HG02610 (cell line): ENCODE results near the gene RFX4.
"Not testable (repeated sequence)": the region's sequence is repeated elsewhere in the genome, so short reads cannot be mapped to it uniquely, and the experiment has no call there.

Experiments
- ATAC-seq: cut with Tn5 transposase; IDR thresholded peaks from one replicate; pipeline ENCODE4 v1.9.1; 2021; ENCODE audit warnings: mild to moderate bottlenecking, moderate library complexity; ENCODE audit not compliant: unreplicated experiment

Gene RFX4

DNA sequence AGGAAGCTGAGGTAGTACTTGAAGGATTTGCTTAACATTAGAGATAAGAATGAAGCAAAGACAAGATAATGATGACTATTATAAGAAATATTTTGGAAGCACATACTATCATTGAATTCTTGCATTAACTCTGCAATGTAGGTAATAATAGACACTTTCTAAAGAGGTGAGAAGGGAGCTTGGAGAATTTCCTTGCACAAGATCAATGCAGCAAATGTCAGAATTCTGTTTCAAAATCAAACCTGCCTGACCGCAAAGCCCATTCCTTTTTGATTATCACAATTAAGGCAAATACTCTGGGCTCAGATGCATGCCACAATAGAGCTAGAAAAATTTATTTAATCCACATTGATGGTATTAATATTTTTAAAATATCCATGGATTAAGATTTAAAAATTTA, 141.3 kb downstream of the RFX4 start:
- ATAC-seq = no peak

DNA sequence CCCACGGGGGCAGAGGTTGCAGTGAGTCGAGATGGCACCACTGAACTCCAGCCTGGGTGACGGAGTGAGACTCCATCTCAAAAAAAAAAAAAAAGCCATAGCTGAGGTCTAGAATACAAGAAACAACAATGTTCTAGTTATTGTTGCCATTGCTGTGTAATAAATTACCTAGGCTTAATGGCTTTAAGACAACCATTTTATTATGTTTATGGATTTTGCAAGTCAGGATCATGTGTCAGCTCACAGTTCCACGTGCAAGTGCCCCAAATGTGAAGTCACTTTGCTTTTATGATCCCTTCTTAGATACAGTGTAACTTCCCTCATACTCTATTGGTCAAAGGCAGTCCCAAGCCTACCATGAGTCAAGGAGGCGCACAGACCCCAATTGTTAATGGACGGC, 142.1 kb downstream of the RFX4 start:
- no peak for ATAC-seq

DNA sequence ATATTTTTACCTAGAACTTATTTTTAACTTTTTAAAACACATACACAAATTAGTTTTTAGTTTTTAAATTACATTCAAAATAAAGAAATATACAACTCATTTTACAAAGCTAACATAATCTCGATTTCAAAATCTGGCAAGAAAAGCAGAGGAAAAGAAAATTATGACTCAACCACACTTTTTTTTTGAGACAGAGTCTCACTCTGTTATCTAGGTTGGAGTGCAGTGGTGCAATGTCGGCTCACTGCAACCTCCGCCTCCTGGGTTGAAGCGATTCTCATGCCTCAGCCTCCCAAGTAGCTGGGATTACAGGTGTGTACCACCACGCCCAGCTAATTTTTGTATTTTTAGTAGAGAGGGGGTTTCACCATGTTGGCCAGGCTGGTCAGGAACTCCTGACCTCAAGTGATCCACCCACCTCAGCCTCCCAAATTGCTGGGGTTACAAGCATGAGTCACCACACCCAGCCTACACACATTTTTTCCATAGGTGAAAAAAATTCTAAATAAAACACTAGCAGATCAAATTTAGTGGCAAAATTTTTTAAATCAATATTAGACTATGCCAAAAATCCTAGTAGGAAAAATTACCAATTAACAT, 143.9 kb downstream of the RFX4 start:
- not testable (repeated sequence) for ATAC-seq

DNA sequence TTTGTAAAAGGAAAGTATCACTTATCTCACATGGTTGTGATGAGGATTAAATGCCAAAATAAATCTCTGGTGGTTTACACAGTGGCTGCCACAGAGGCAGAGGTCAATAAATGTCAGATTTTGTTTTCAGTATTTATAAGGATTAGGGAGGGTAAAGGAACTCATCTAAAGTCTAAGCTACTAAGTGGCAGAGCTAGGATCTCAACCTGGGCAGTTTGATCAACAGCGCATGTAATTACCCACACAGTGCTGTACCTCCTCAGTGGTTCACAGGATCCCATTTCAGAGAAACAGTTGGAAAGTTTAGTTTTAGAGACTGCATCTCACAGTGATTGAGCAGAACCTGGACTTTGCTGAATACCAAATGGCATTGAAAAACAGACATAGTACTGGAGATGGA, 146.8 kb downstream of the RFX4 start:
- ATAC-seq = no peak

DNA sequence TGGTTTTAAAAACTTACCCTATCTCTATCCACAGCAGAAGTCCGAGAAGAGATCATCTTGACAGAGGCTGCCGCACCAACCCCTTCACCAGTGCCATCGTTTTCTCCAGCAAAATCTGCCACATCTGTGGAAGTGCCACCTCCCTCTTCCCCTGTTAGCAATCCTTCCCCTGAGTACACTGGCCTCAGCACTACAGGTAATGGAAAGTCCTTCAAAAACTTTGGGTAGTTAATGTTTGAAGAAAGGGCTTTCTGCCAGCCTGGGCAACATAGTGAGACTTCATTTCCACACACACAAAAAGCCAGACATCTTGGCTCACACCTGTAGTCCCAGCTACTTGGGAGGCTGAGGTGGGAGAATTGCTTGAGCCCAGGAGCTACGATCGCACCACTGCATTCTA, 150.1 kb downstream of the RFX4 start:
- ATAC-seq = no peak

DNA sequence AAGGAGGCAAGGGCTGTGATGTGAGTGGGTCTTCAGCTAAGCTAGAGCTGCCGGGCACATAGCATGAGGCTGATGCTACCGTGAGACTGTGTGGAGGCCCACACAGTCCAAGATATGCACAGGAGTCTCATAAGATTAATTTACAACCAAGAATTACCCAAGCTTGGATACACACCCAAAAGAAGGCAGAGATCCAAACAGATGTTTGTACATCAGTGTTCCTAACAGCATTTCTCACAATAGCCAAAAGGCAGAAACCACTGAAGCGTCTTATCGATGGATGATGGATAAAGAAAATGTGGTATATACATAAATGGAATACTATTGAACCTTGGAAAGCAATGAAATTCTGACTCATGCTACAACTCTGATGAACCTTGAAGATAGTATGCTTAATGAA, 150.9 kb downstream of the RFX4 start:
- no peak for ATAC-seq

DNA sequence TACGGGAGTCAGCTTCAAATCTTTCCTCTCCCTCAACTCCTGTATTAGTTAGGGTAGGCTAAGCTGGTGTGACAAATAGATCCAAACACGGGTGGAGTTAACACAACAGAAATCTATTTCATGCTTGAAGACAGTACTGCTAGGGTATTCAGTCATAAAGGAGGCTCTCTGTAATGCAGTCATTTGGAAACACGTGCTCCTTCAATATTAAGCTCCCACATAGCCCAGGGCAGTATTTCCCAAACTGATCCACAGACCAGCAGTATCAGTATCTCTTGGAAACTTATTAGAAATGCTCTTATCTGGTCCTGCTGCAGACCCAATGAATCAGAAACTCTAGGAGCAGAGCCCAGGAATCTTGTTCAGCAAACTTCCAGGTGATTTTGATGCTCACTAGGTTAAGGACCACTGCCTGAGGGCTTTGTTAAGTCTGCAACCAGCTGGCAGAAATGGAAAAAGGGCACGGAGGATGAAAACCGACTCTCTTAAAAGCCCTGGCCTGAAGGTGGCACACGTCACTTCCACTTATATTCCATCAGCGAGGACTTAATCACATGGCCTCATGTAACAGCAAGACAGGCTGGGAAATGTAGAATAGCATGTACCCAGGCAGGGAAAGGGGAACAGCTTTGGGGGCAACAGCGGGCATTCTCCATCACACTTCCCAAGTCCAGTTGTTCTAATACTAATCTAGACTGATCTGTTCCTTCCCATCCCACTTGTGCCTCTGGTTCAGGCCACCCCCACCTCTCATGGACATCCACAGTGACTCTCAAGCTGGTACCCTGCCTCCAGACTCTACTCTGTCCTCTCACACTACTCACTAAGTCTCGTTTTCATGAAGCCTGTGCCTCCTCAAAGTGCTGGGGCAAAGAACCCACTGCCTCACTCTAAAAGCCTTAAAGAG, 153.5 kb downstream of the RFX4 start:
- ATAC-seq = no peak

DNA sequence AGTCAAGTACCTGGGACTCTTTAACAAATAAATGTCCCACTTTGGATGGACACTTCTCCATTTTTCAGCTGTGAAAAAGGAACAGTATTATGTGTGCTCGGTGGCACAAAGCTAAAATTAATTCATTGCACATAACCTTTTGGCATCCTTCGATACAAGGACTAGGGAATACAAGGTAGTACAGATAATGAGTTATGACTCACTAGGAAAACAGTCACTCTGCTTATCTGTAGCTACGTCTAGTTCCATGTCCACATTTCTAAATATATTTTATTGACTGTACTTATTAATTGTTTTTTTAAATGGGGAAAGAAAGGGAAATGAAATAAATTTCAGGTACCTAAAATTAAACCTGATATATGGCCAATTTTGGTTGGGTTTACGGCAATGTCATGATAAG, 156.5 kb downstream of the RFX4 start:
- no peak for ATAC-seq

DNA sequence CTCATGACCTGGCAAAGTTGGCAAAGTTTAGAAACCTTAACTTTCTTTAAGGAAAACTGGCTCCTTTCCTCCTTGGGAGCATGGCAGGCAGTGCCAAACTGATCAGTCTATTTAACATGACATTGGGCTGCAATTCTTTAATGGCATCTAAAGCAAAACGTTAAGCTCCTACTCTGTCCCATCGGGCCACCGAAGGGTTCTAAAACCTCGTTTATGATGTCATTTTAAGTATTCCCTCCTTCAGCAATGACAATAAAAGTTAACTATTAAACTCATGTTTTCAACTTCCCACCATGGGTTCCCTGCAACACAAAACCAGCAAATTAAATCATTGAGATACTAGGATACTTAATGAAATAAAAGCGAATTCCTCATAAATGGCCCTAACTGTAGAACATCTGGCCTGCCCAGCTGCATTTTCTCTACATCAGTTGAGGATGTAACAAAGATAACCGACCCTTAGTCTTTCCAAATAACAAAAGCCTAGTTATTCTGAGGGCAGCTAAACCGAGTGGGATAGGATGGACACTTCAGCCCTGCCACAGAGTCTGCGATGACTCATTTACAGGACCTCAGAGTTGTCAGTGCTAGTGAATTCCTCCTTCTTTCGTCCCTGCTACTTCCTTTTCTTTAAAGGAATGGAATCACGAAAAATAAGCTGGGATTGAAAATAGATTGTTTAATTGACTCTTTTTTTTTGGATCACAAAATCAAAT, 157.2 kb downstream of the RFX4 start:
- no peak for ATAC-seq

DNA sequence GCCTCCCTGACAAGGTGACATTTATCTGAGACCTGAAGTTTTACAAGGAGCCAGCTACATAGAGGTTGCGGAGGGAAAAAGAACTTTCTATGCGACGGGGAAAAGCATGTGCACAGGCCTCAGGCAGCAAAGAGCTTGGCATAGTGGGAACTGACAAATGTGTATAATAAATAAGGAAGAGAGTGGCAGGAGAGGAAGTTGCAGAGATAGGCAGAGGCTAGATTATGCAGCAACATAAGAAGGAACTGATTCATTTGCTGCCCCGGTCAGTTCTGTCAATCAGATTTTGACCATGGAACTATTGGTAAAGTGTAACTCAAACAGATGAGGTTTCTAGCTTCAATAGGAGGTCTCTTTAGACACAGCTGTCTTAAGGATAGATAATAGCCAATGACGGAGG, 158.0 kb downstream of the RFX4 start:
- ATAC-seq = no peak

DNA sequence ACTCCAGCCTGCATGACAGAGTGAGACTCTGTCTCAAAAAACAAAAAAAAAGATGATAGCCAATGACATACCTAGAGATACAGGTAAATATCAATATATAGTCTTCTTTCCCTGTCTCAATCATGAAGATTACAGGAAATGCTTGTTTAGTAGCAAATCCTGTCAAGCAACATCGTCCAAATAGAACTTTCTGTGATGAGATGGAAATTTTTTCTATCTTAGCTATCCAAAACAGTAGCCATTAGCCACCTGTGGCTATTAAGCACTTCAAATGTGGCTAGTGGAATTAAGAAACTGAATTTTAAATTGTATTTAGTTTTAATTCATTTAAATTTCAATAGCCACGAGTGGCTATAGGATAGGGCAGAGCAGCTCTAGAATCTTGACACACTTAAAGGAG, 158.4 kb downstream of the RFX4 start:
- ATAC-seq = no peak

DNA sequence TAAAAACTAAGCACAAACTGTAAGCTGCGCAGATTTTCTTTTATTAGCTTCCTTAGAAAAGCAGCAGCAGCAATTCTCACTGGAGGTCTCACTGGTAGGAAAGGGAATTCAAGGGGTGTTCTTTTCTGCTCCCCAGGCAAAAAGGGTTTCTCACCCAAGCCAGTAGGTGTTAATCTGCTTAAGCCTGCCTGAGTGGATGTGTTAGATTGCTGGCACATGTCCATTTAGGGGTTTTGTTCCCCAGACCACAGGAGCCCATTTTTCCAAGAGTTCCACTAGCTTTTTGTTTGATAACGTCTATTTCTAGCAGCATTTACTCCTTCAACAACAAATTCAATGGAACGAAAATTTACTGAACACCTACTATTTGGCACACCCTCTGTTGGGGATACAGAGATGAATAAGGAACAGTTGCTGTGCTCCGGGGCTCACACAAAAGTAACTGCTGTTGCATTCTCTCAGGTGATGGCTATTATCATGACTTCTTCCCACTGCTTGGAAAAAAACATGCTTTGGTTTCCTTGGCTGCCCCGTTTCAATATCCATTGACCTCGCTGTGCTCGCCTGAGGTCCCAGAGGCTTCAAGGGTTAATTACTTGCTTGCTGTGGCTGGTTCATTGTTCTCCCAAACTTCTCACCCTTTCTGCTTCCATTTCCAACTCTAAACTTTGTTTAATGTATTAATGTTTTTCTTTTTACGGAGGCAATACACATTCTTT, 160.6 kb downstream of the RFX4 start:
- no peak for ATAC-seq

DNA sequence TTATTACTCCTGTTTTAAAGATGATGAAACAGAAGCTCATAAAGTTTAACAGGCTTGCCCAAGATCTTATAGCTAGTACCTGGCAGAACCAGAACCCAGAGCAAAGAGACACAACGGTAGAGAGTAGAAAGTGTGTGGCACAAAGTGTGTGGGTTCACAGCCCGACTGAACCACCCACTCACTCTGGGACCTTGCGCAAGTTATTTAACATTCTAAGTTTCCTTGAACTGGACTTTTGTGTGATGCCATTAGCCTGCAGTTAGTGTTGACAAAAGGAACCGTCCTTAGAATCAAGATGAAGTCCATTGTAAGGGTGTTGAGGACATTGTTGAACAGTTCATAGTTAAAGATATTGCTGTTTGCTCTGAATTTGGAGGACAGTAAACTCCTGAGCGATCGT, 161.8 kb downstream of the RFX4 start:
- no peak for ATAC-seq

DNA sequence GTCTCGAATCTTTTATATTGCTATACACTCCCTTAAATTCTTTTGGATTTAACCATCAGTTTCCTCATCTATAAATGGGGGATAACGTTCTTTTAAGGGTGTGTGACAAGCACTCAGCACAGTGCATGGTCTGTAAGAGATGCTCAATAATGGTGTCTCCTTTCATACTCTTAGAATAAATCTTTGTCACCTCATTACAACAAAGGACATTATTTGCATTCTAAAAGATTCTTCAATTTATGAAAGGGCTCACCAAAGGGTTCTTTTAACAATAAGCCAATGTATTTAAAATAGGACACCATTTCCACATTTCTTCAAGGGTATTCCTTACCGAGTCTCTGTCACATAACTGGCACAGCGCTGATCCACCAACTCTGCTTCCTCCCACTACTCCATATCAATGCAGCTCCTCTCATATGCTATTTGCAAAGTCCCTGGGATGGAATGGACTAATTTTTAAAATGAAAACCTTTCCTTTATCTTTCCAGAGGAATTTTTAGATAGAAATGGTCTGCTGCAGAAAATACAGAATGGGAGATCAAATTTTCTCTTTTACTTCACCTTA, 162.5 kb downstream of the RFX4 start:
- no peak for ATAC-seq

DNA sequence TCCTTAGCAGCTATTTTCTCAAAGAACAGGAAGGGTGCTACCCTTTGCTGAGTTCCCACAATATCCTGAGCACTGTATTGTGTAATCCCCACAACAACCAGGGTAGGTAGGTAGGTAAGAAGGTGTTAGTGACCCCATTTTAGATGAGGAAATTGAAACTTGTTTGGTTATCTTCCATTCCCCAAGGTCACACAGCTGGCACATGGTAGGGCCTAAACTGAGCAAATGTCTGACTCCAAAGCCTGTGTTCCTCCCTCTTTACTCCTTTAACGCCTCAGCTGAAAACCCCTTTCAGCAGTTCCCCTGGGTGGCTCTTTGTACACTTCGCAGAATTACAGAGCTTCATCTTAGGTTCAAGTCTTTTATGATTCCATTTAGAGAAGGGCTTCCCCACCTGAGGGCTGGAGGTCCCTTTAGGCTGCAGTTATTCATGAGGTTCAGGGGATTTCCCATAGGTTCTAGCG, 165.2 kb downstream of the RFX4 start:
- peak; percentile 72 for ATAC-seq

DNA sequence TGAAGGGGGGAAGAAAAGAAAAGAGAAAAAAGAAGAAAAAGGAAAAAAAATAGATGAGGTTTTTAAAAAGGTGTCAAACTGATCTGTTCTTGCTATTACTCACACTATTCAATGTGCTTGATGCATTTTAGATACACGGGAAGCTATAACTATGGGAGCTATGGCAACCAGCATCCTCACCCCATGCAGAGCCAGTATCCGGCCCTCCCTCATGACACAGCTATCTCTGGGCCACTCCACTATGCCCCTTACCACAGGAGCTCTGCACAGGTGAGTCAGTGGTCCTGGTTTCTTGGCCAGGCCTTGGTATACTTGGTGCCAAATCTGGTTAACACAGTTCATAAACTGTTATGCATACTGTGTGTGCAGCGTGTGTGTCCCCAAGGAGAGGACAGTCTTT, 167.7 kb downstream of the RFX4 start:
- ATAC-seq = no peak

DNA sequence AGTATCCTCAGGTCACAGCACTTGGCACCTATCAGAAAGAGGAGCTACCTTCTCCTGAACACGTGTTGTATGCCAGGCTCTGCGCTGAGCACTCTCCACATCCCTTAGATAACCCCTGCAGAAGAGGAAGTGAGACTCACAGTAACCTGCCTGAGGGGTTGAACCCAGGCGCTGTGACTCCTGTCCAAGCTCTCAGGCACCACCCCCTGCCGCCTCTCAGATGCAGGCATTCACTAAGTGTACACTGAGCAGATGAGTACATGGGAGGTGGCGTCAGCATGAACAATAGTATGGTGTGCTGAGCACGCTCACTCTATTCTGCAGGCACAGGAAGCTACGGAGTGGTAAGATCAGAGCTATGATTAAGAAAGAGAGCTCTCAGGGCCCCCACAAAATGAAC, 170.7 kb downstream of the RFX4 start:
- peak; percentile 96 for ATAC-seq

DNA sequence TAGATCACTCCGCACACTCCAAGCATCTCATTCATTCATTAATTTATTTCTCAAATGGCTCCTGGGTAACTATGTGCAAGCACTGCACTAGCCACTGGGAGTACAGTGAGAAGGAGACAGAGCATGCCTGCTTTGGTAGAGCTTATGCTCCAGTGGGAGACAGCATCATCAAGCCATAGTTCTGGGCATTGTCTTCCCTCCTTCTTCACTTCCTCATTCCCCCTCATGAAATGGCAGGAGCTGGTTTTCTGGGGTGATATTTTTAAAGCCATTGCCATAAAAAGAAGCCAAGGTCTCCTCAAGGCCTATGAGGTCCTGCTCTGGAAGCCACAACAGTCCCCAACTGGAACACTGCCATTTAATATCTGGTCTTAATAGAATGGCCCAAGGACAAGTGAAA, 171.5 kb downstream of the RFX4 start:
- no peak for ATAC-seq

DNA sequence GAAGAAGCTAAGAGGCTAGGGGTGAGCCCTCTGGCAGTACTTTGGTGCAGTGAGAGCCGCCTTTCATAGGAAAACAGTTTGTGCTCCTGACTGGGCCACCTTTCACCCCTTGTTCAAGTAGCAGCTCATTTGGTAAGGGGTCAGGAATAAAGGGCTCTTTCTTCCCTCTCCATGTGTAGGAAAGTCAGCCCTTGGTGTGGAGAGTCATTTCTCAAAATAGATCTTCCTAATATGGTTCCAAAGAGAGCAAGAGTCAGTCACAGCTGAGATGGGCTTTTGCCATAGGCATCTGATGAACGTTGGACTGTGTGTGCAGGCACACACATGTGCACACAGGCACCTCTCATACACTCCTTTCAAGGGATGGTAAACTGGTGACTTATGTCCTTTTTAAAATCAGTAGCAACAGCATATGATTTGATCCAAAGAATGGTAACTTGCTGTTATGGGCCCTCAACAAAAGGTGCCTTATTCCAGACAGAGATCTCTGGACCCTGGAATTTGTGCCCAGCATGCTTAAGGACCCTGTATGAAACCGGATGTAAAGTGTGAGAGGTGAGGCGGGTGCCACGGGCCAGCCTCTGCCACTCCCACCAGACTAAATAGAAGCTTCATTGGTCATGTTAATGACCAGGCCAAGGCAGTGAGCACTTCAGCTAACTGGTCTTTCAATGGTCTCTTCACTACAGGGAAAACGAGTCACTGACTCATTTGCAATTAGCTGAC, 175.0 kb downstream of the RFX4 start:
- no peak for ATAC-seq
